OCI-LY7 (cell line): ENCODE results near the gene MAP3K7CL. TPM values are rescaled to one million over a fixed set of nuclear protein-coding genes. Genes with fewer than 3 reads are reported as not detected.

Source experiments
- BruUV-seq: library from RNA; stranded (reverse); fragments of 400-500 nt; replicated peaks from 2 replicates; lab custom pipeline; 2021; lab: Mats Ljungman, UMichigan
- CTCF ChIA-PET: fragments of 300-600 bp; sonication (Branson Sonifier 250); formaldehyde crosslinking; loops from one replicate; lab custom pipeline; 2022; ENCODE audit warnings: antibody characterized with exemption; ENCODE audit not compliant: unreplicated experiment; lab: Charles Lee
- POLR2A ChIA-PET: fragments of 300-600 bp; sonication (Branson Sonifier 250); formaldehyde crosslinking; loops from one replicate; lab custom pipeline; 2022; ENCODE audit warnings: antibody characterized with exemption; lab: Charles Lee
- DNase-seq: peaks from one replicate; pipeline ENCODE4 v3.0.0-alpha.2; 2015; ENCODE audit warnings: low spot score
- H2AFZ ChIP-seq: fragments of 200-600 bp; sonication (generic), shearing (Covaris generic); 2 replicates; pipeline ENCODE4 v1.6.1; 2014; ENCODE audit warnings: mild to moderate bottlenecking, antibody characterized with exemption, low read length, moderate library complexity
- H3K27ac ChIP-seq: fragments of 200-600 bp; sonication (generic); 2 replicates; pipeline ENCODE4 v1.5.1; 2014; ENCODE audit warnings: mixed run types, low read depth, mild to moderate bottlenecking, moderate library complexity, low read length, inconsistent platforms; ENCODE audit not compliant: poor library complexity, severe bottlenecking
- H3K36me3 ChIP-seq: fragments of 200-600 bp; sonication (generic); 2 replicates; pipeline ENCODE4 v1.6.1; 2014; ENCODE audit warnings: mild to moderate bottlenecking, antibody characterized with exemption, low read length, moderate library complexity, mixed read lengths; ENCODE audit not compliant: insufficient read depth
- H3K4me1 ChIP-seq: fragments of 200-600 bp; sonication (generic); 2 replicates; pipeline ENCODE4 v1.5.1; 2014; ENCODE audit warnings: mild to moderate bottlenecking, low read length; ENCODE audit not compliant: insufficient read depth, poor library complexity, severe bottlenecking
- H3K4me2 ChIP-seq: fragments of 200-600 bp; sonication (generic); 2 replicates; pipeline ENCODE4 v1.6.1; 2014; ENCODE audit warnings: mild to moderate bottlenecking, low read length
- H3K4me3 ChIP-seq: fragments of 200-600 bp; sonication (generic); 2 replicates; pipeline ENCODE4 v1.5.1; 2014; ENCODE audit warnings: mild to moderate bottlenecking, low read depth, low read length; ENCODE audit not compliant: poor library complexity, severe bottlenecking
- H3K79me2 ChIP-seq: fragments of 200-600 bp; sonication (generic); 2 replicates; pipeline ENCODE4 v1.6.1; 2016; ENCODE audit warnings: low read depth, mild to moderate bottlenecking, low read length, moderate library complexity, mixed read lengths; ENCODE audit not compliant: insufficient read depth
- H3K9me2 ChIP-seq: fragments of 200-600 bp; sonication (generic); 2 replicates; pipeline ENCODE4 v1.6.1; 2016; ENCODE audit warnings: mild to moderate bottlenecking, low read length, mixed read lengths; ENCODE audit not compliant: insufficient read depth
- H3K9me3 ChIP-seq: fragments of 200-600 bp; sonication (generic); 2 replicates; pipeline ENCODE4 v1.6.1; 2014; ENCODE audit warnings: mild to moderate bottlenecking, mixed run types, low read length, mixed read lengths
- H4K20me1 ChIP-seq: fragments of 200-600 bp; sonication (generic); 2 replicates; pipeline ENCODE4 v1.6.1; 2014; ENCODE audit warnings: mild to moderate bottlenecking, antibody characterized with exemption, low read length, moderate library complexity, mixed read lengths; ENCODE audit not compliant: insufficient read depth
- EZH2phosphoT487 ChIP-seq: fragments of 200-600 bp; sonication (generic); IDR thresholded peaks from 2 replicates; pipeline ENCODE4 v1.6.1; 2018; ENCODE audit warnings: low read depth, borderline replicate concordance, mild to moderate bottlenecking, mixed run types, antibody characterized with exemption, low read length, moderate library complexity, mixed read lengths
- intact Hi-C: fragments of 100-400 bp; cut with micrococcal nuclease; formaldehyde crosslinking; loops from one replicate; pipeline ENCODE4 v1.10.0; 2022; ENCODE audit not compliant: unreplicated experiment
- total RNA-seq, 2 experiments: library from RNA; depleted of rRNA in 1 of 2; stranded (reverse); fragments of >200 nt in 1 of 2; shearing (Covaris generic) in 1 of 2; gene quantifications; 2 replicates each; pipeline ENCODE4 v1.2.3, GENCODE V29; 2014 to 2022
- TF ChIP-seq, protein P1 (sequence below): fragments of 200-600 bp; sonication (generic); conservative IDR thresholded peaks from 2 replicates; pipeline ENCODE4 v1.5.1; 2014; ENCODE audit warnings: mild to moderate bottlenecking, antibody characterized with exemption, low read length, moderate library complexity, mixed read lengths

The MAP3K7CL gene
- total RNA-seq, 2 experiments from 2014 or later, result 7.8 to 13.0 TPM

DNA sequence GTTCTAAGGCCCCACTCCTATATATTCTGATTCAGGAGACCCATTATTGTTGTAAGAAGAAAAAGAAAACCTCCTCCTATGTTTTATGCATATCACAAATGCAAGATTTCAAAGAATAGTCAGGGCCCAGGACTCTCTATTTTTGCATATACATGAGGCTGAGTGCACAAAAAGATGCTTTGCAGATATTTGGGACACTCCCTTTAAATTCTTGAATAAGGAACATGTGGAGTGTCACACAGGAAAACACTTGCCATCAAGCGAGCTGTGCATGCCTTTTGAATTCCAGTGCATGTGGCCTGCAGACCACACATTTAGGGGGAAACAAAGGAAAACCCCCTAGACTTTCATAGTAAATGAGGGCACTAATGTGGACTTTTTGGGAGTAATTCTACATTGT, 5.6 kb downstream of the MAP3K7CL start:
- POLR2A ChIA-PET, result no interaction called here
- Histone ChIP-seq H3K4me2 (no peak overlapping the region), H3K4me3 (no peak overlapping the region), H3K79me2 (no peaks in the 10 kb centered on the region), H4K20me1 (no peaks in the 10 kb centered on the region; the same call in 1 of the 2 replicates), H2AFZ (no peak overlapping the region), H3K36me3 (no peaks in the 10 kb centered on the region), H3K27ac (no peak overlapping the region), H3K9me3 (no peaks in the 10 kb centered on the region), H3K9me2 (no peaks in the 10 kb centered on the region; the same call in 1 of the 2 replicates), H3K4me1 (no peaks in the 10 kb centered on the region)
- DNase-seq, result no peak
- TF ChIP-seq, protein P1, sequence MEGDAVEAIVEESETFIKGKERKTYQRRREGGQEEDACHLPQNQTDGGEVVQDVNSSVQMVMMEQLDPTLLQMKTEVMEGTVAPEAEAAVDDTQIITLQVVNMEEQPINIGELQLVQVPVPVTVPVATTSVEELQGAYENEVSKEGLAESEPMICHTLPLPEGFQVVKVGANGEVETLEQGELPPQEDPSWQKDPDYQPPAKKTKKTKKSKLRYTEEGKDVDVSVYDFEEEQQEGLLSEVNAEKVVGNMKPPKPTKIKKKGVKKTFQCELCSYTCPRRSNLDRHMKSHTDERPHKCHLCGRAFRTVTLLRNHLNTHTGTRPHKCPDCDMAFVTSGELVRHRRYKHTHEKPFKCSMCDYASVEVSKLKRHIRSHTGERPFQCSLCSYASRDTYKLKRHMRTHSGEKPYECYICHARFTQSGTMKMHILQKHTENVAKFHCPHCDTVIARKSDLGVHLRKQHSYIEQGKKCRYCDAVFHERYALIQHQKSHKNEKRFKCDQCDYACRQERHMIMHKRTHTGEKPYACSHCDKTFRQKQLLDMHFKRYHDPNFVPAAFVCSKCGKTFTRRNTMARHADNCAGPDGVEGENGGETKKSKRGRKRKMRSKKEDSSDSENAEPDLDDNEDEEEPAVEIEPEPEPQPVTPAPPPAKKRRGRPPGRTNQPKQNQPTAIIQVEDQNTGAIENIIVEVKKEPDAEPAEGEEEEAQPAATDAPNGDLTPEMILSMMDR, result no peak
- no peak for TF ChIP-seq EZH2phosphoT487
- BruUV-seq, result no TSS peak
- CTCF ChIA-PET, result no interaction called here
- intact Hi-C loops, result no loop called here

DNA sequence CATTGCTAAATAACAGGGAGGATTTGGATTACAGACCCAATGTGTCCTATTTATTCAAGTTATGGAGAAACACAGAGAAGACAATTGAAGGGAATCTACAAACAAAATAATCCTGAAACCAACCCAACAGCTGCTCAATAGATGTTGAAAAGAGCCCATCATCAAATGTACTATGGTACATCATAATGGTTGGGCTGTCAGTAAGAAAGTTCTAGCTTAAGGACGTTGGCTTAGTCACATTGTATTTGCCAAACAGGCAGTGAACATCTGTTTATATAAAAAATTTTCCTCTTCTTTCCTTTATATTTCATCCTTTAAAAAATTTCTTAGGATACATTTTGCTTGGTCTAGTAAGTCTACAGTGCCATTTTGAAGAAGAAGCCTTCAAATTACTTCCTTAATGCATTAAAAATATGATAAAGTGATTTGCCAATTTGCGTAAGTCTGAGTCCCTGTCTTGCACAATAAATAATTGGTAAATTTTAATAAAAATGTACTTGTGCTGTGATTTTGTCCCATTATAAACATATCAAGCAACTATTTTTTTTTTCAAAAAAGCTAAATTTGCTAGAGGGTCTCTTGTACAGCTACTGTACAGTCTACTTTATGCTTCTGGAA, 14.4 kb downstream of the MAP3K7CL start:
- no peaks in the 10 kb centered on the region for H3K9me2 ChIP-seq
- no peaks in the 10 kb centered on the region for H3K36me3 ChIP-seq
- no peak overlapping the region for H2AFZ ChIP-seq
- H3K79me2 ChIP-seq, result no peaks in the 10 kb centered on the region
- TF ChIP-seq EZH2phosphoT487, result no peak
- TF ChIP-seq, protein P1, result no peak
- no peaks in the 10 kb centered on the region for H3K4me1 ChIP-seq
- H3K27ac ChIP-seq, result no peak overlapping the region
- POLR2A ChIA-PET, result interaction anchor here (0.7 to 1.6 kb wide), 3 partner anchors 12 to 26 kb away, joined by 3 read pairs; no protein-coding TSS in a partner anchor
- no peak for DNase-seq
- intact Hi-C loops, result no loop called here
- no peak overlapping the region for H3K4me3 ChIP-seq
- H3K4me2 ChIP-seq, result no peak overlapping the region
- CTCF ChIA-PET, result no interaction called here
- no peaks in the 10 kb centered on the region for H3K9me3 ChIP-seq
- no peaks in the 10 kb centered on the region for H4K20me1 ChIP-seq
- BruUV-seq, result no TSS peak

DNA sequence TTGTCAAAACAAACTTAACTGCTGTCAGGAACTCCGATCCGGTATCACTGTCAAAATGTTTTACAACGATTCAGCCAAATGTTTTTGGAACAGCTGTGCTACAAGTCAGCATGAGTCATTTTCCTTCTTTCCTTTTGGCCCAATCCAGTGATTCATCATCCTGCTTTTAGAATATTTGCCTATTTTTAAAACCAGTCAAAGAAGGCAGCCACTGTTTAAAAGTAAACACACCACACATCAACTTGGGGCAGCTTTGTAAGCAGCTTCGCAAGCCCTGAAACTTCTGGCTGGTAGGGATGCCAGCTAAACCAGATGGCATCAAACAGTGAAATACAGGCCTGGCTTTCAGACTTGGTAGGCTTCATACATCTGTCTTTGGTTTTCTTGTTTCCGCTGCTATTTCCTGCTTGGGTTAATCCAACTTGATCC, 14.9 kb downstream of the MAP3K7CL start:
- intact Hi-C loops, result no loop called here
- BruUV-seq, result no TSS peak
- H4K20me1 ChIP-seq, result no peaks in the 10 kb centered on the region
- H3K27ac ChIP-seq, result no peak overlapping the region
- no peaks in the 10 kb centered on the region for H3K9me3 ChIP-seq
- TF ChIP-seq, protein P1, result no peak
- H3K9me2 ChIP-seq, result no peaks in the 10 kb centered on the region
- H3K79me2 ChIP-seq, result no peaks in the 10 kb centered on the region
- no peaks in the 10 kb centered on the region for H3K36me3 ChIP-seq
- DNase-seq, result no peak
- H3K4me3 ChIP-seq, result no peak overlapping the region
- ChIA-PET POLR2A (no interaction called here), CTCF (no interaction called here)
- H3K4me1 ChIP-seq, result no peaks in the 10 kb centered on the region
- no peak overlapping the region for H2AFZ ChIP-seq
- no peak overlapping the region for H3K4me2 ChIP-seq
